WTC11 (cell line): ENCODE data around the gene SLF1. TPM values are rescaled to one million over a fixed set of nuclear protein-coding genes. Genes with fewer than 3 reads are reported as not detected.

Experiments
- ATAC-seq: fragments of 200-7000 bp; cut with Tn5 transposase; 2 replicates; pipeline ENCODE4 v1.10.0; 2021; ENCODE audit warnings: mild to moderate bottlenecking, moderate library complexity
- CTCF ChIA-PET: fragments of 300-600 bp; sonication (Branson Sonifier 250); formaldehyde crosslinking; loops from one replicate; lab custom pipeline; 2021; ENCODE audit warnings: antibody characterized with exemption; lab: Charles Lee
- POLR2A ChIA-PET: fragments of 350-600 bp; sonication (Branson Sonifier 250); formaldehyde crosslinking; loops from one replicate; lab custom pipeline; 2021; ENCODE audit warnings: antibody characterized with exemption; lab: Charles Lee
- DNase-seq: peaks from one replicate; pipeline ENCODE4 v3.0.0; 2021; ENCODE audit warnings: low spot score
- H3K27ac Mint-ChIP-seq: 2 replicates; pipeline ENCODE4 v1.8.0; 2021; ENCODE audit warnings: mixed read lengths
- H3K27me3 Mint-ChIP-seq: 2 replicates; pipeline ENCODE4 v1.8.0; 2021; ENCODE audit warnings: low read depth, mild to moderate bottlenecking, moderate library complexity, mixed read lengths
- H3K36me3 Mint-ChIP-seq: 2 replicates; pipeline ENCODE4 v1.8.0; 2021; ENCODE audit warnings: mixed read lengths
- H3K4me1 Mint-ChIP-seq: 2 replicates; pipeline ENCODE4 v1.8.0; 2022; ENCODE audit warnings: mixed read lengths
- H3K4me3 Mint-ChIP-seq: 2 replicates; pipeline ENCODE4 v1.8.0; 2021; ENCODE audit warnings: mild to moderate bottlenecking, moderate library complexity, mixed read lengths
- H3K9me3 Mint-ChIP-seq: 2 replicates; pipeline ENCODE4 v1.8.0; 2021; ENCODE audit warnings: mixed read lengths
- CBFB ChIP-seq: sonication (generic); formaldehyde crosslinking; IDR thresholded peaks from 2 replicates; pipeline ENCODE4 v1.8.1; 2022; ENCODE audit warnings: mild to moderate bottlenecking, low read depth, missing genetic modification reagents
- ESRRA ChIP-seq: sonication (generic); formaldehyde crosslinking; IDR thresholded peaks from 2 replicates; pipeline ENCODE4 v1.8.1; 2022; ENCODE audit warnings: mild to moderate bottlenecking, missing genetic modification reagents, borderline replicate concordance
- TCF7 ChIP-seq: sonication (generic); formaldehyde crosslinking; IDR thresholded peaks from 2 replicates; pipeline ENCODE4 v1.8.0; 2022; ENCODE audit warnings: mild to moderate bottlenecking, low read depth, missing genetic modification reagents, moderate library complexity
- ZNF416 ChIP-seq: fragments of 250-450 bp; sonication (Bioruptor Pico); IDR thresholded peaks from 2 replicates; pipeline ENCODE4 v1.9.0; 2021; ENCODE audit warnings: mild to moderate bottlenecking, inconsistent platforms
- ZNF423 ChIP-seq: fragments of 250-450 bp; sonication (Bioruptor Pico); IDR thresholded peaks from 2 replicates; pipeline ENCODE4 v2.1.2; 2022; ENCODE audit warnings: mild to moderate bottlenecking, moderate library complexity
- total RNA-seq: library from RNA; stranded (reverse); gene quantifications from 3 replicates; pipeline ENCODE4 v1.2.3, GENCODE V29; 2021
- TF ChIP-seq, protein P1 (sequence below): sonication (generic); formaldehyde crosslinking; IDR thresholded peaks from 2 replicates; pipeline ENCODE4 v1.8.0; 2022; ENCODE audit warnings: mild to moderate bottlenecking, missing genetic modification reagents
- TF ChIP-seq, protein P2 (sequence below): sonication (generic); formaldehyde crosslinking; IDR thresholded peaks from 2 replicates; pipeline ENCODE4 v1.8.0; 2023; ENCODE audit warnings: missing genetic modification reagents, mild to moderate bottlenecking, borderline replicate concordance
- TF ChIP-seq, protein P3 (sequence below): fragments of 250-450 bp; sonication (Bioruptor Pico); IDR thresholded peaks from 2 replicates; pipeline ENCODE4 v1.8.0; 2021; ENCODE audit warnings: mild to moderate bottlenecking
- TF ChIP-seq, protein P4 (sequence below): sonication (generic); formaldehyde crosslinking; IDR thresholded peaks from 2 replicates; pipeline ENCODE4 v1.8.1; 2023; ENCODE audit warnings: mild to moderate bottlenecking, moderate library complexity, missing genetic modification reagents
- TF ChIP-seq, protein P5 (sequence below): sonication (generic); formaldehyde crosslinking; IDR thresholded peaks from 2 replicates; pipeline ENCODE4 v1.8.1; 2022; ENCODE audit warnings: mild to moderate bottlenecking, missing genetic modification reagents, moderate library complexity, borderline replicate concordance
- TF ChIP-seq, protein P6 (sequence below): sonication (generic); formaldehyde crosslinking; IDR thresholded peaks from 2 replicates; pipeline ENCODE4 v1.8.1; 2023; ENCODE audit warnings: mild to moderate bottlenecking, missing genetic modification reagents

Gene SLF1
- total RNA-seq, 1 experiment from 2014 or later = 15.7 TPM

DNA sequence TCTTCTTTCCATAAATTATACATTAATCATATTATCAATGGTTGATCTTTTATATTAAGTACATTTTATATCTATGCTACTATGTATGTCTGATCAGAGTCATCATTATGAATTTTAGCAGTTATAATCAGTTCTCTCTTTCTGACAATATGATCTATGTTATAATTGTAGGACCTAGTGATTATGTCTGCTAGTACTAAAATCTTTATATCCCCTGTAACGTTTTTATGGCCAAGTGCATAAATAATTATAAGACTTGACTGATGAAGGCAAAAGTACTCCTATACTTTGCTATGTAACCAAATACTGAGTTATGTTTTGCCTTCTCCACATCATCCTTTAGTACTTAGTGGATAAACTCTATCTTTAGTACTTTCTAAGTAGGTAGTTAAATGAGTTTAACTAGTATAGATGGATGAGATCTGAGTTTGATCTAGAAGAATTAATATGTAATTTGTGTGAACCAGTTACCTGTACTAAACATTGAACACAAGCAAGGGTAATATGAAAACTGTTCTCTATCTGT, 75.4 kb downstream of the SLF1 start:
- H3K27me3 Mint-ChIP-seq = no peaks in the 10 kb centered on the region
- no peak for TF ChIP-seq TCF7 (CRISPR knock-in tag)
- no peak for TF ChIP-seq ESRRA (CRISPR knock-in tag)
- TF ChIP-seq, protein P1, sequence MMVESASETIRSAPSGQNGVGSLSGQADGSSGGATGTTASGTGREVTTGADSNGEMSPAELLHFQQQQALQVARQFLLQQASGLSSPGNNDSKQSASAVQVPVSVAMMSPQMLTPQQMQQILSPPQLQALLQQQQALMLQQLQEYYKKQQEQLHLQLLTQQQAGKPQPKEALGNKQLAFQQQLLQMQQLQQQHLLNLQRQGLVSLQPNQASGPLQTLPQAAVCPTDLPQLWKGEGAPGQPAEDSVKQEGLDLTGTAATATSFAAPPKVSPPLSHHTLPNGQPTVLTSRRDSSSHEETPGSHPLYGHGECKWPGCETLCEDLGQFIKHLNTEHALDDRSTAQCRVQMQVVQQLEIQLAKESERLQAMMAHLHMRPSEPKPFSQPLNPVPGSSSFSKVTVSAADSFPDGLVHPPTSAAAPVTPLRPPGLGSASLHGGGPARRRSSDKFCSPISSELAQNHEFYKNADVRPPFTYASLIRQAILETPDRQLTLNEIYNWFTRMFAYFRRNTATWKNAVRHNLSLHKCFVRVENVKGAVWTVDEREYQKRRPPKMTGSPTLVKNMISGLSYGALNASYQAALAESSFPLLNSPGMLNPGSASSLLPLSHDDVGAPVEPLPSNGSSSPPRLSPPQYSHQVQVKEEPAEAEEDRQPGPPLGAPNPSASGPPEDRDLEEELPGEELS = no peak
- TF ChIP-seq, protein P2, sequence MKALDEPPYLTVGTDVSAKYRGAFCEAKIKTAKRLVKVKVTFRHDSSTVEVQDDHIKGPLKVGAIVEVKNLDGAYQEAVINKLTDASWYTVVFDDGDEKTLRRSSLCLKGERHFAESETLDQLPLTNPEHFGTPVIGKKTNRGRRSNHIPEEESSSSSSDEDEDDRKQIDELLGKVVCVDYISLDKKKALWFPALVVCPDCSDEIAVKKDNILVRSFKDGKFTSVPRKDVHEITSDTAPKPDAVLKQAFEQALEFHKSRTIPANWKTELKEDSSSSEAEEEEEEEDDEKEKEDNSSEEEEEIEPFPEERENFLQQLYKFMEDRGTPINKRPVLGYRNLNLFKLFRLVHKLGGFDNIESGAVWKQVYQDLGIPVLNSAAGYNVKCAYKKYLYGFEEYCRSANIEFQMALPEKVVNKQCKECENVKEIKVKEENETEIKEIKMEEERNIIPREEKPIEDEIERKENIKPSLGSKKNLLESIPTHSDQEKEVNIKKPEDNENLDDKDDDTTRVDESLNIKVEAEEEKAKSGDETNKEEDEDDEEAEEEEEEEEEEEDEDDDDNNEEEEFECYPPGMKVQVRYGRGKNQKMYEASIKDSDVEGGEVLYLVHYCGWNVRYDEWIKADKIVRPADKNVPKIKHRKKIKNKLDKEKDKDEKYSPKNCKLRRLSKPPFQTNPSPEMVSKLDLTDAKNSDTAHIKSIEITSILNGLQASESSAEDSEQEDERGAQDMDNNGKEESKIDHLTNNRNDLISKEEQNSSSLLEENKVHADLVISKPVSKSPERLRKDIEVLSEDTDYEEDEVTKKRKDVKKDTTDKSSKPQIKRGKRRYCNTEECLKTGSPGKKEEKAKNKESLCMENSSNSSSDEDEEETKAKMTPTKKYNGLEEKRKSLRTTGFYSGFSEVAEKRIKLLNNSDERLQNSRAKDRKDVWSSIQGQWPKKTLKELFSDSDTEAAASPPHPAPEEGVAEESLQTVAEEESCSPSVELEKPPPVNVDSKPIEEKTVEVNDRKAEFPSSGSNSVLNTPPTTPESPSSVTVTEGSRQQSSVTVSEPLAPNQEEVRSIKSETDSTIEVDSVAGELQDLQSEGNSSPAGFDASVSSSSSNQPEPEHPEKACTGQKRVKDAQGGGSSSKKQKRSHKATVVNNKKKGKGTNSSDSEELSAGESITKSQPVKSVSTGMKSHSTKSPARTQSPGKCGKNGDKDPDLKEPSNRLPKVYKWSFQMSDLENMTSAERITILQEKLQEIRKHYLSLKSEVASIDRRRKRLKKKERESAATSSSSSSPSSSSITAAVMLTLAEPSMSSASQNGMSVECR = no peak
- TF ChIP-seq CBFB = no peak
- TF ChIP-seq, protein P3, sequence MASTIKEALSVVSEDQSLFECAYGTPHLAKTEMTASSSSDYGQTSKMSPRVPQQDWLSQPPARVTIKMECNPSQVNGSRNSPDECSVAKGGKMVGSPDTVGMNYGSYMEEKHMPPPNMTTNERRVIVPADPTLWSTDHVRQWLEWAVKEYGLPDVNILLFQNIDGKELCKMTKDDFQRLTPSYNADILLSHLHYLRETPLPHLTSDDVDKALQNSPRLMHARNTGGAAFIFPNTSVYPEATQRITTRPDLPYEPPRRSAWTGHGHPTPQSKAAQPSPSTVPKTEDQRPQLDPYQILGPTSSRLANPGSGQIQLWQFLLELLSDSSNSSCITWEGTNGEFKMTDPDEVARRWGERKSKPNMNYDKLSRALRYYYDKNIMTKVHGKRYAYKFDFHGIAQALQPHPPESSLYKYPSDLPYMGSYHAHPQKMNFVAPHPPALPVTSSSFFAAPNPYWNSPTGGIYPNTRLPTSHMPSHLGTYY = no peak
- no peak for TF ChIP-seq ZNF416 (CRISPR knock-in tag)
- H3K36me3 Mint-ChIP-seq = peaks cover 4% of the 10 kb centered on the region; the same call in 1 of the 2 replicates
- peaks cover 18% of the 10 kb centered on the region for H3K4me1 Mint-ChIP-seq
- CTCF ChIA-PET = no interaction called here
- POLR2A ChIA-PET = no interaction called here
- H3K4me3 Mint-ChIP-seq = no peak overlapping the region
- DNase-seq = no peak
- H3K27ac Mint-ChIP-seq = no peak overlapping the region
- ATAC-seq = no peak
- H3K9me3 Mint-ChIP-seq = no peaks in the 10 kb centered on the region

DNA sequence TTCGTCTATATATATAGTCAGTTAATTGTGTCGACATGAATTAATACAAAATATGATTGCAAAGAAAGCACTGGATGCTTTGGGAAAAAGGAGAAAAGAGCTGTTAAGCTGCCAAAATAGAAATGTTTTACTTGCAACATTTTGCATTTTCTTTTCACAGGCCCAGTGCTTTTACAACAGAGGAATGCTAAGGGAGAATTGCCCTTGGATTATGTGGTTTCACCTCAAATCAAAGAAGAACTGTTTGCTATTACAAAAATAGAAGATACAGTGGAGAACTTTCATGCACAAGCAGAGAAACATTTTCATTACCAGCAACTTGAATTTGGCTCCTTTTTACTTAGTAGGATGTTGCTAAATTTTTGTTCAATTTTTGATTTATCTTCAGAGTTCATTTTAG, 76.2 kb downstream of the SLF1 start:
- Mint-ChIP-seq H3K4me3 (no peak overlapping the region), H3K27me3 (no peaks in the 10 kb centered on the region), H3K4me1 (peaks cover 18% of the 10 kb centered on the region), H3K9me3 (no peaks in the 10 kb centered on the region), H3K27ac (no peak overlapping the region), H3K36me3 (peaks cover 4% of the 10 kb centered on the region; the same call in 1 of the 2 replicates)
- DNase-seq (no peak), ATAC-seq (no peak)
- TF ChIP-seq ZNF423 (CRISPR knock-in tag) = no peak
- TF ChIP-seq, protein P4, sequence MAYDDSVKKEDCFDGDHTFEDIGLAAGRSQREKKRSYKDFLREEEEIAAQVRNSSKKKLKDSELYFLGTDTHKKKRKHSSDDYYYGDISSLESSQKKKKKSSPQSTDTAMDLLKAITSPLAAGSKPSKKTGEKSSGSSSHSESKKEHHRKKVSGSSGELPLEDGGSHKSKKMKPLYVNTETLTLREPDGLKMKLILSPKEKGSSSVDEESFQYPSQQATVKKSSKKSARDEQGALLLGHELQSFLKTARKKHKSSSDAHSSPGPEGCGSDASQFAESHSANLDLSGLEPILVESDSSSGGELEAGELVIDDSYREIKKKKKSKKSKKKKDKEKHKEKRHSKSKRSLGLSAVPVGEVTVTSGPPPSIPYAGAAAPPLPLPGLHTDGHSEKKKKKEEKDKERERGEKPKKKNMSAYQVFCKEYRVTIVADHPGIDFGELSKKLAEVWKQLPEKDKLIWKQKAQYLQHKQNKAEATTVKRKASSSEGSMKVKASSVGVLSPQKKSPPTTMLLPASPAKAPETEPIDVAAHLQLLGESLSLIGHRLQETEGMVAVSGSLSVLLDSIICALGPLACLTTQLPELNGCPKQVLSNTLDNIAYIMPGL (CRISPR knock-in tag) = no peak
- TF ChIP-seq, protein P5, sequence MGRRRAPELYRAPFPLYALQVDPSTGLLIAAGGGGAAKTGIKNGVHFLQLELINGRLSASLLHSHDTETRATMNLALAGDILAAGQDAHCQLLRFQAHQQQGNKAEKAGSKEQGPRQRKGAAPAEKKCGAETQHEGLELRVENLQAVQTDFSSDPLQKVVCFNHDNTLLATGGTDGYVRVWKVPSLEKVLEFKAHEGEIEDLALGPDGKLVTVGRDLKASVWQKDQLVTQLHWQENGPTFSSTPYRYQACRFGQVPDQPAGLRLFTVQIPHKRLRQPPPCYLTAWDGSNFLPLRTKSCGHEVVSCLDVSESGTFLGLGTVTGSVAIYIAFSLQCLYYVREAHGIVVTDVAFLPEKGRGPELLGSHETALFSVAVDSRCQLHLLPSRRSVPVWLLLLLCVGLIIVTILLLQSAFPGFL = no peak
- TF ChIP-seq, protein P6, sequence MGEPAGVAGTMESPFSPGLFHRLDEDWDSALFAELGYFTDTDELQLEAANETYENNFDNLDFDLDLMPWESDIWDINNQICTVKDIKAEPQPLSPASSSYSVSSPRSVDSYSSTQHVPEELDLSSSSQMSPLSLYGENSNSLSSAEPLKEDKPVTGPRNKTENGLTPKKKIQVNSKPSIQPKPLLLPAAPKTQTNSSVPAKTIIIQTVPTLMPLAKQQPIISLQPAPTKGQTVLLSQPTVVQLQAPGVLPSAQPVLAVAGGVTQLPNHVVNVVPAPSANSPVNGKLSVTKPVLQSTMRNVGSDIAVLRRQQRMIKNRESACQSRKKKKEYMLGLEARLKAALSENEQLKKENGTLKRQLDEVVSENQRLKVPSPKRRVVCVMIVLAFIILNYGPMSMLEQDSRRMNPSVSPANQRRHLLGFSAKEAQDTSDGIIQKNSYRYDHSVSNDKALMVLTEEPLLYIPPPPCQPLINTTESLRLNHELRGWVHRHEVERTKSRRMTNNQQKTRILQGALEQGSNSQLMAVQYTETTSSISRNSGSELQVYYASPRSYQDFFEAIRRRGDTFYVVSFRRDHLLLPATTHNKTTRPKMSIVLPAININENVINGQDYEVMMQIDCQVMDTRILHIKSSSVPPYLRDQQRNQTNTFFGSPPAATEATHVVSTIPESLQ = no peak
- POLR2A ChIA-PET = no interaction called here
- CTCF ChIA-PET = interaction anchor here (0.9 kb wide), 1 partner anchor 83 kb away, joined by 3 read pairs; no protein-coding TSS in a partner anchor
